Tibial nerve (tissue), 4 donors: ENCODE results near the gene HCN2. TPM values are rescaled to one million over a fixed set of nuclear protein-coding genes. Genes with fewer than 3 reads are reported as not detected.

Experiments used
- DNase-seq, 2 donors: peaks; one replicate each; pipeline ENCODE4 v3.0.0-alpha.2; 2019; ENCODE audit warnings: low spot score in 2 of 2
- H3K27ac ChIP-seq, 4 donors: fragments of 200-600 bp; sonication (generic) in 3 of 4; one replicate each; pipeline ENCODE4 v1.5.1; 2017 to 2019; ENCODE audit warnings: mild to moderate bottlenecking in 1 of 4
- H3K27me3 ChIP-seq, 2 donors: fragments of 200-600 bp; sonication (generic) in 1 of 2; one replicate each; pipeline versions ENCODE4 v1.5.1 to v1.6.0; 2017 to 2019
- H3K36me3 ChIP-seq, 3 donors: fragments of 200-600 bp; sonication (generic); one replicate each; pipeline ENCODE4 v1.5.1; 2018 to 2019
- H3K4me1 ChIP-seq, 4 donors: fragments of 200-600 bp; sonication (generic) in 3 of 4; one replicate each; pipeline ENCODE4 v1.5.1; 2017 to 2019
- H3K4me3 ChIP-seq, 4 donors: fragments of 200-600 bp; sonication (generic) in 3 of 4; one replicate each; pipeline ENCODE4 v1.5.1; 2017 to 2019; ENCODE audit warnings: mild to moderate bottlenecking in 1 of 4, moderate library complexity in 1 of 4
- H3K9me3 ChIP-seq, 4 donors: fragments of 200-600 bp; sonication (generic) in 3 of 4; one replicate each; pipeline ENCODE4 v1.5.1; 2017 to 2019
- EP300 ChIP-seq, 2 donors: sonication (generic); formaldehyde crosslinking; IDR thresholded peaks; one replicate each; pipeline ENCODE4 v1.6.1; 2017; ENCODE audit warnings: antibody characterized with exemption in 2 of 2, mild to moderate bottlenecking in 1 of 2
- POLR2A ChIP-seq, 2 donors: fragments of 450-650 bp; IDR thresholded peaks; one replicate each; pipeline ENCODE4 v1.6.1; 2017; ENCODE audit warnings: antibody characterized with exemption in 2 of 2, mild to moderate bottlenecking in 2 of 2, moderate library complexity in 2 of 2
- WGBS, 2 donors: methylation state at CpG; one replicate each; pipeline ENCODE4 v1.1.5; 2018; 5-methylcytosine and 5-hydroxymethylcytosine counted together
- total RNA-seq, 4 donors: library from RNA; depleted of rRNA; stranded (reverse); fragments of >200 nt; gene quantifications; one replicate each; pipeline ENCODE4 v1.1.0, GENCODE V29; 2016
- TF ChIP-seq, protein P1 (sequence below), 5 experiments: fragments of 200-600 bp in 3 of 5; fragments of 450-650 bp in 2 of 5; sonication (generic) in 3 of 5; IDR thresholded peaks; one replicate each; pipeline ENCODE4 v1.5.1; 2016 to 2019; ENCODE audit warnings: antibody characterized with exemption in 5 of 5, mild to moderate bottlenecking in 3 of 5, moderate library complexity in 2 of 5

Gene HCN2
- total RNA-seq, 4 donors from 2014 or later, result 0.59 TPM; not detected in 3

DNA sequence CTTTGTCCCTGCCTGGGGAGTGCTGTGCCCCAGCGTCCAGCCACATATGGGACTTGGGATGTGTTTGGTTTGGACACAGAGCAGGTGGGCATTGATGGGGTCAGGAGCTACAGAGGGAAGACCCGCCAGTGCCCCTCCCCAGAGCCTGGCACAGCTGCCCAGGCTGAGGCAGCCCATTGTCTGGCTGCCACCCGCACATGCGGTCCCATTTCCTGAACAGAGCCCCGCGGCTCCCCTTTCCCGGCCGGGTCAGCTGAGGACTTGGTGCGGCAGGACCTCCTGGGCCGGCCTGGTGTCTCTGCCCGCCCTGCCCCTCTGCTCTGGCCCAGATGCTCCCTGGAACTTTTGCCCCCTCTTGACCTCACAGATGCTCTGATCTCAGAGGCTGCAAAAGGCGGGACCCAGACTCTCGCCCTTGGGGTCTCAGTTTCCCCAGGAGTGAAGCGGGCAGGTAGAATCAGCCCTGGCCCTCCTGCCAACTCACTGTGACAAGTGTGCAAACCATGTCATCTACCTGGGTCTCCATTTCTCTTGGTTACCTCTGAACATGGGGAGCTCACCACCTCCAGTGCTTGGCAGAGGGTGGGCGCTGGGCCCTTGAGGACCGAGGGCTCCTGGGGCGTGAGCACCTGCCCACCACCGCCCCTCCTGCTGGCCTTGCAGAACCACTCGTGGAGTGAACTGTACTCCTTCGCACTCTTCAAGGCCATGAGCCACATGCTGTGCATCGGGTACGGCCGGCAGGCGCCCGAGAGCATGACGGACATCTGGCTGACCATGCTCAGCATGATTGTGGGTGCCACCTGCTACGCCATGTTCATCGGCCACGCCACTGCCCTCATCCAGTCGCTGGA is 17.8 kb downstream of the HCN2 start:
- no peak overlapping the region for H3K27ac ChIP-seq
- no peaks in the 10 kb centered on the region for H3K36me3 ChIP-seq
- peaks cover 0 to 37% (median 22%) of the 10 kb centered on the region in 4 donors for H3K4me1 ChIP-seq
- no peak for DNase-seq
- no peaks in the 10 kb centered on the region for H3K27me3 ChIP-seq
- 83 to 96% methylated on average over 17 to 29 of the region's 30 CpGs for WGBS, 2 donors
- no peak overlapping the region for H3K4me3 ChIP-seq
- H3K9me3 ChIP-seq, result no peaks in the 10 kb centered on the region
- TF ChIP-seq, protein P1, sequence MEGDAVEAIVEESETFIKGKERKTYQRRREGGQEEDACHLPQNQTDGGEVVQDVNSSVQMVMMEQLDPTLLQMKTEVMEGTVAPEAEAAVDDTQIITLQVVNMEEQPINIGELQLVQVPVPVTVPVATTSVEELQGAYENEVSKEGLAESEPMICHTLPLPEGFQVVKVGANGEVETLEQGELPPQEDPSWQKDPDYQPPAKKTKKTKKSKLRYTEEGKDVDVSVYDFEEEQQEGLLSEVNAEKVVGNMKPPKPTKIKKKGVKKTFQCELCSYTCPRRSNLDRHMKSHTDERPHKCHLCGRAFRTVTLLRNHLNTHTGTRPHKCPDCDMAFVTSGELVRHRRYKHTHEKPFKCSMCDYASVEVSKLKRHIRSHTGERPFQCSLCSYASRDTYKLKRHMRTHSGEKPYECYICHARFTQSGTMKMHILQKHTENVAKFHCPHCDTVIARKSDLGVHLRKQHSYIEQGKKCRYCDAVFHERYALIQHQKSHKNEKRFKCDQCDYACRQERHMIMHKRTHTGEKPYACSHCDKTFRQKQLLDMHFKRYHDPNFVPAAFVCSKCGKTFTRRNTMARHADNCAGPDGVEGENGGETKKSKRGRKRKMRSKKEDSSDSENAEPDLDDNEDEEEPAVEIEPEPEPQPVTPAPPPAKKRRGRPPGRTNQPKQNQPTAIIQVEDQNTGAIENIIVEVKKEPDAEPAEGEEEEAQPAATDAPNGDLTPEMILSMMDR (IDR thresholded peaks at IDR 0.05), result no peak
- no peak for TF ChIP-seq POLR2A (IDR thresholded peaks at IDR 0.05)
- no peak for TF ChIP-seq EP300 (IDR thresholded peaks at IDR 0.05)

DNA sequence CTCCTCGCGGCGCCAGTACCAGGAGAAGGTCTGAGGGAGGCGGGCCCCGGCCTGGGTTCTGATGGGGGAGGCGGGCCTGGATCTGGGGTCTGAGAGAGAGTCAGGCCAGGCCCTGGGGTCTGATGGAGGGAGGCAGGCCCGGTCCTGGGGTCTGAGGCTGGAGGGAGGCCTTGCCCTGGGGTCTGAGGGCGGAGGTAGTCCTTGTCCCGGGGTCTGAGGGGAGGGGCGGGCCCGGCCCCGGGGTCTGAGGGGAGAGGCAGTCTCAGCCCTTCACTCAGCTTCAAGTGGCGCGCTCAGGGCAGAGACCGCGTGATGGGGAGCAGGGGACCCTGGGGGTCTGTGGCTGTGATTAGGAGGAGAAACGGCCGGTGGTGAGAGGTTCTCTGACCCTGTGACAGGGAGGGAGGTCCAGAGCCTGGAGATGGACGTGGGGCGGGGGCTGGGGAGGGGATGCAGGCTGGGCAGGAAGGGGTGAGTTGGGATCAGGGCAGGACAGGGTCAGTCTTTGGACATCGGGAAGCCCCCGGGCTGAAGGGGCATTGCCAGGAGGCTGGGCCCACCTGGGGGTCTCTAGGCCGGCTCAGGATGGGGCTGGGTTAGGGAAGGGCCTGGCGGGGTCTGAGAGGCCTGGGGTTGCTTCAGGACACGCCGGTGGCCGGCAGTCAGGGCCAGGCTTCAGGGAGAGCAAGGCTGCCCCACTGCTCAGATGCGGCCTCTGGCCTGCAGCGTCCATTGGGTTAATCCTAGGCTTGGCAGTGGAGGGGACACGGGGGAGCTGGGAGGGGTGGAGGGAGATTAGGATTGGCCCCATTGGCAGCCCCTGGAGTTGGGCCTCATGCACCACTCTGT is 18.7 kb downstream of the HCN2 start:
- H3K27me3 ChIP-seq, result no peaks in the 10 kb centered on the region
- H3K27ac ChIP-seq, result peak overlapping the region in 1 of 4 donors; percentile 84
- TF ChIP-seq, protein P1 (IDR thresholded peaks at IDR 0.05), result no peak
- TF ChIP-seq POLR2A (IDR thresholded peaks at IDR 0.05) (no peak), EP300 (IDR thresholded peaks at IDR 0.05) (no peak)
- H3K4me3 ChIP-seq, result no peak overlapping the region
- 69% methylated on average over 28 to 30 of the region's 30 CpGs for WGBS, 2 donors
- DNase-seq, result no peak
- no peaks in the 10 kb centered on the region for H3K9me3 ChIP-seq
- H3K4me1 ChIP-seq, result peaks cover 0 to 37% (median 22%) of the 10 kb centered on the region in 4 donors
- H3K36me3 ChIP-seq, result no peaks in the 10 kb centered on the region

DNA sequence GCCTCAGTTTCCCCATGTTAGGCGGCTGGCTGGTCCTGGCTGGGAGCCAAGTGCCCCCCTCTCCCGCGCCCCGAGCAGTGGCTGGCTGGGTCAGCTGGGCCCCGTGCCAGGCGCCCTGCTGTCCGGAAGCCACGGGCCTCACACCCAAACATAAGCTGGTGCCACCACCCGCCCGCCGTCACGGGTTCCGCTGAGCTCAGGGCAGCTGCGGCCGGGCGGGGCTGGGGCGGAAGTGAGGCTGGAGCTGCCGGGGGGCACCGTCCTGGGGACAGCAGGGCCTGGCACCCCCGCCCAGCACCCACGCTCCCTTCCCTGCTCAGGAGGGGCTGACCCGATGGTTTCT is 19.3 kb downstream of the HCN2 start:
- Histone ChIP-seq H3K27me3 (peaks cover 0 to under 1% of the 10 kb centered on the region in 2 donors), H3K4me1 (peaks cover 0 to 37% (median 22%) of the 10 kb centered on the region in 4 donors), H3K4me3 (no peak overlapping the region), H3K36me3 (no peaks in the 10 kb centered on the region), H3K9me3 (no peaks in the 10 kb centered on the region), H3K27ac (peak overlapping the region in 2 of 4 donors; percentile 64 to 84)
- WGBS, 2 donors, result 44 to 62% methylated on average over 17 to 22 of the region's 22 CpGs
- TF ChIP-seq EP300 (IDR thresholded peaks at IDR 0.05), result peak; percentile 32 to 44
- TF ChIP-seq, protein P1 (IDR thresholded peaks at IDR 0.05), result no peak
- DNase-seq, result peak in 1 of 2 donors; percentile 17

DNA sequence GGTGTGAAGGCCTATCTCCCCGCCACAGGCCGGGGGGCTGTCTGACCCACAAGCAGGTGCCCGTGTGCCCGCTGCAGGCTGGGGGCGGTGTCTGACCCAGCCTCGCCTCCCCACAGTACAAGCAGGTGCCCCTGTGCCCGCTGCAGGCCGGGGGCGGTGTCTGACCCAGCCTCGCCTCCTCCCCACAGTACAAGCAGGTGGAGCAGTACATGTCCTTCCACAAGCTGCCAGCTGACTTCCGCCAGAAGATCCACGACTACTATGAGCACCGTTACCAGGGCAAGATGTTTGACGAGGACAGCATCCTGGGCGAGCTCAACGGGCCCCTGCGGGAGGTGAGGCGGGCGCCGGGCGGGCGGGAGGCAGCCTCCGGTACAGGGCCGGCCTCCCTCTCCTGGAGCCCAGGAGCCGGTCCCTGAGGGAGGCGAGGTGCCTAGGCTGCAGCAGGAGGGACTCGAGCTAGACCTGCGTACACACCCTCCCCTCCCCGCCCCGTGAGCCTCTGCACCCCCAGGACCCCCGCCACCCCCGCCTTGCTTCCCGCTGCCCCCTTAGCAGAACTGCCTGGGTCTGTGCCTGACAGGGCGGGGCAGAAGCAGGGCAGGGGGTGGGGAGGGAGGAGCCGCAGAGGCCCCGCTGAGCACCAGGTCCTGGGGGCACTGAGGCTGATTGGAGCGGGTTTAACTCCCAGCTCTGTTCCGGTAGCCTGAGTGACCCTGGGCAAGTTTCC is 20.6 kb downstream of the HCN2 start:
- peak overlapping the region in 3 of 4 donors; percentile 58 to 84 (median 60) for H3K27ac ChIP-seq
- peaks cover 0 to 37% (median 22%) of the 10 kb centered on the region in 4 donors for H3K4me1 ChIP-seq
- 40 to 69% methylated on average over 14 to 27 of the region's 38 CpGs for WGBS, 2 donors
- peak overlapping the region in 3 of 4 donors; percentile 27 to 42 (median 31) for H3K4me3 ChIP-seq
- peaks cover 0 to 14% of the 10 kb centered on the region in 2 donors for H3K27me3 ChIP-seq
- H3K36me3 ChIP-seq, result no peaks in the 10 kb centered on the region
- no peak for DNase-seq
- no peaks in the 10 kb centered on the region for H3K9me3 ChIP-seq
- TF ChIP-seq POLR2A (IDR thresholded peaks at IDR 0.05), result no peak

DNA sequence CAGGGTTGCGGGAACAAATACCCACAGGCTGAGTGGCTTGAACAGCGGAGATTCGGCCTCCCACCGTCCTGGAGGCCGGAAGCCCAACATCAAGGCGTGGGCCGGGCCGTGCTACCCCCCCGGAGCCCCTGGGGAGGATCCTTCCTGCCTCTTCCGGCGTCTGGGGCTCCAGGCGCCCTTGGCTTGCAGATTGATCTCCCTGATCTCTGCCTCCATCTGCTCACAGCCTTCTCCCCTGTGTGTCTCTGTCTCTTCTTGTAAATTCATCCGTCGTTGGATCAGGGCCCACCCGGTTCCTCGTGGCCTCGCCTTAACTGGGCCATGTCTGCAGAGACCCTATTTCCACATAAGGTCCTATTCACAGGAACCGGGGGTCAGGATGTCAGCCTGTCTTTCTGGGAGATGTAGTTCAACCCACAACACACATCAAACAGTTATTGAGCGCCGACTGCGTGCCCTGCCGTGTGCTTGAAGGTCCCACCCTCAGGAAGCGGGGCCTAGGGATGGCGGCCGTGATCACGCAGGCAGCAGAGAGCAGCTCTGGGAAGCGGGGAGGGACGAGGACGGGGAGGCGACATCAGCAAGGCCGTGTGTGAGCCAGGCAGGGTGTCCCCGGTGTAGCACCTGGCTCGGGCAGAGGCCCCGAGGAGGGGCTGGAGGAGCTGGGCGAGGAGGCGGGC is 21.3 kb downstream of the HCN2 start:
- H3K9me3 ChIP-seq, result no peaks in the 10 kb centered on the region
- 15 to 23% methylated on average over 33 to 36 of the region's 36 CpGs for WGBS, 2 donors
- H3K4me1 ChIP-seq, result peaks cover 0 to 37% (median 22%) of the 10 kb centered on the region in 4 donors
- peaks cover 0 to 17% of the 10 kb centered on the region in 2 donors for H3K27me3 ChIP-seq
- DNase-seq, result peak; percentile 43 to 61
- TF ChIP-seq POLR2A (IDR thresholded peaks at IDR 0.05), result no peak
- TF ChIP-seq, protein P1 (IDR thresholded peaks at IDR 0.05), result no peak
- no peak for TF ChIP-seq EP300 (IDR thresholded peaks at IDR 0.05)
- H3K36me3 ChIP-seq, result no peaks in the 10 kb centered on the region
- H3K27ac ChIP-seq, result peak overlapping the region in 3 of 4 donors; percentile 58 to 84 (median 60)
- peak overlapping the region in 3 of 4 donors; percentile 27 to 42 (median 31) for H3K4me3 ChIP-seq
